ENCODE measurements around the gene HIPK4. TPM values are rescaled to one million over a fixed set of nuclear protein-coding genes. Genes with fewer than 3 reads are reported as not detected.

Gene HIPK4
- total RNA-seq, 4 donors from 2014 or later, result 0.39 to 0.60 TPM; not detected in 2

DNA sequence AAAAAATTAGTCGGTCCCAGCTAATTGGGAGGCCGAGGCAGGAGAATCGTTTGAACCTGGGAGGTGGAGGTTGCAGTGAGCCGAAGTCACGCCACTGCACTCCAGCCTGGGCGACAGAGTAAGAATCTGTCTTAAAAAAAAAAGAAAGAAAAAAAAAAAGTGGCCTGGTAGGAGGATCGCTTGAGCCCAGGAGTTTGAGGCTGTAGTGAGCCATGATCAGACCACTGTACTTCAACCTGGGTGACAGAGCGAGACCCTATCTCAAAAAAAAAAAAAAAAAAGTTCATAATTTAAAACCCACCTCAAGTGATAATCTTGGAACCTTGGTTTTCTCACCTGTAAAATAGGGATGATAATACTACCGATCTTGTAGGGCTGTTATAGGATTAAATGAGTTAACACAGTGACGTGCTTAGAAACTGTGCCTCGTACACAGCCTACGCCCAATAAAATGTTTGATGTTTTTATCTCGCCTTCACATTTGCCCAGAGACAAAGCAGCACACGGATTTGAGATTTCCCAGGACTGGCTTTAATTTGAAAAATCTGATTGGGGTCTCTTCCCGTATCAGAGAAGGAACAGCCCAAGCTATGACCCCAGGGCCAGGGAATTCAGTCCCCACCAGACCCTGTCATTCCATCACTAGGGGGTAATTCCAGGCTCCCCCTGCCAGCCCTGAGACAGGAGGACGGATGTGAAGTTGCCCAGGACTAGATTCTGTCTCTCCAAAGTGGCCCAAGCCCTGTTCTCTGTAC is 32.2 kb upstream of the HIPK4 start:
- Histone ChIP-seq H3K36me3 (peaks cover 0 to 13% (median 7%) of the 10 kb centered on the region in 3 donors), H3K4me1 (peaks cover 0 to 59% (median 33%) of the 10 kb centered on the region in 4 donors), H3K27ac (peak overlapping the region; percentile 95 to 100 (median 98)), H3K9me3 (no peaks in the 10 kb centered on the region), H3K4me3 (peak overlapping the region; percentile 35 to 81 (median 69)), H3K27me3 (no peaks in the 10 kb centered on the region)
- WGBS, 2 donors, result 62 to 73% methylated on average over 16 of the region's 16 CpGs
- TF ChIP-seq, protein P1, sequence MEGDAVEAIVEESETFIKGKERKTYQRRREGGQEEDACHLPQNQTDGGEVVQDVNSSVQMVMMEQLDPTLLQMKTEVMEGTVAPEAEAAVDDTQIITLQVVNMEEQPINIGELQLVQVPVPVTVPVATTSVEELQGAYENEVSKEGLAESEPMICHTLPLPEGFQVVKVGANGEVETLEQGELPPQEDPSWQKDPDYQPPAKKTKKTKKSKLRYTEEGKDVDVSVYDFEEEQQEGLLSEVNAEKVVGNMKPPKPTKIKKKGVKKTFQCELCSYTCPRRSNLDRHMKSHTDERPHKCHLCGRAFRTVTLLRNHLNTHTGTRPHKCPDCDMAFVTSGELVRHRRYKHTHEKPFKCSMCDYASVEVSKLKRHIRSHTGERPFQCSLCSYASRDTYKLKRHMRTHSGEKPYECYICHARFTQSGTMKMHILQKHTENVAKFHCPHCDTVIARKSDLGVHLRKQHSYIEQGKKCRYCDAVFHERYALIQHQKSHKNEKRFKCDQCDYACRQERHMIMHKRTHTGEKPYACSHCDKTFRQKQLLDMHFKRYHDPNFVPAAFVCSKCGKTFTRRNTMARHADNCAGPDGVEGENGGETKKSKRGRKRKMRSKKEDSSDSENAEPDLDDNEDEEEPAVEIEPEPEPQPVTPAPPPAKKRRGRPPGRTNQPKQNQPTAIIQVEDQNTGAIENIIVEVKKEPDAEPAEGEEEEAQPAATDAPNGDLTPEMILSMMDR (IDR thresholded peaks at IDR 0.05), result no peak
- no peak for TF ChIP-seq POLR2A (IDR thresholded peaks at IDR 0.05)
- peak in 1 of 2 donors; percentile 9 for TF ChIP-seq EP300 (IDR thresholded peaks at IDR 0.05)
- DNase-seq (ENCODE audit: low spot score in 2 of 2), result no peak

GRCh38 chr19:40420766-40421765 is 31.1 kb upstream of the HIPK4 start:
- Histone ChIP-seq H3K36me3 (peaks cover 0 to 13% (median 7%) of the 10 kb centered on the region in 3 donors), H3K4me1 (peaks cover 0 to 57% (median 27%) of the 10 kb centered on the region in 4 donors), H3K9me3 (no peaks in the 10 kb centered on the region)

DNA sequence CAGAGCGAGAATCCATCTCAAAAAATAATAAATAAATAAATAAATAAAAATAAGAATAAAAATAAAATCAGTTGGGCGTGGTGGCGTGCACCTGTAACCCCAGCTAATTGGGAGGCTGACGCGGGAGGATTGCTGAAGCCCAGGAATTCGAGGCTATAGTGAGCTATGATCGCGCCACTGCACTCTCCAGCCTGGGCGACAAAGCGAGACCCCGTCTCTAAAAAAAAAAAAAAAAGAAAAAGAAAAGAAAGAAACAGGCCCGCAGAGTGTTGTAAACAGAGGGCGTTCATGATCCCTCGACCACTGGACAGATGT is 30.4 kb upstream of the HIPK4 start:
- H3K27ac ChIP-seq, result peak overlapping the region; percentile 95 to 100 (median 98)
- peaks cover 0 to 13% (median 7%) of the 10 kb centered on the region in 3 donors for H3K36me3 ChIP-seq
- peak overlapping the region; percentile 35 to 81 (median 69) for H3K4me3 ChIP-seq
- H3K27me3 ChIP-seq, result no peaks in the 10 kb centered on the region
- WGBS, 2 donors, result 56 to 57% methylated on average over 14 of the region's 14 CpGs
- no peak for TF ChIP-seq POLR2A (IDR thresholded peaks at IDR 0.05)
- TF ChIP-seq, protein P1 (IDR thresholded peaks at IDR 0.05), result no peak
- no peak for TF ChIP-seq EP300 (IDR thresholded peaks at IDR 0.05)
- no peaks in the 10 kb centered on the region for H3K9me3 ChIP-seq
- H3K4me1 ChIP-seq, result peaks cover 0 to 57% (median 27%) of the 10 kb centered on the region in 4 donors
- DNase-seq (ENCODE audit: low spot score in 2 of 2), result no peak

More at GRCh38 chr19:40420766-40421765, 31.1 kb upstream of the HIPK4 start:
- WGBS, 2 donors, result 2 to 4% methylated on average over 38 to 56 of the region's 56 CpGs
- Histone ChIP-seq H3K4me3 (peak overlapping the region; percentile 35 to 81 (median 69)), H3K27me3 (no peaks in the 10 kb centered on the region), H3K27ac (peak overlapping the region; percentile 95 to 100 (median 98))
- peak; percentile 89 to 97 for TF ChIP-seq POLR2A (IDR thresholded peaks at IDR 0.05)
- TF ChIP-seq EP300 (IDR thresholded peaks at IDR 0.05), result peak; percentile 93 to 99
- TF ChIP-seq, protein P1 (IDR thresholded peaks at IDR 0.05), result peak; percentile 95 to 98 (median 96)
- DNase-seq (ENCODE audit: low spot score in 2 of 2), result peak; percentile 87 to 89

DNA sequence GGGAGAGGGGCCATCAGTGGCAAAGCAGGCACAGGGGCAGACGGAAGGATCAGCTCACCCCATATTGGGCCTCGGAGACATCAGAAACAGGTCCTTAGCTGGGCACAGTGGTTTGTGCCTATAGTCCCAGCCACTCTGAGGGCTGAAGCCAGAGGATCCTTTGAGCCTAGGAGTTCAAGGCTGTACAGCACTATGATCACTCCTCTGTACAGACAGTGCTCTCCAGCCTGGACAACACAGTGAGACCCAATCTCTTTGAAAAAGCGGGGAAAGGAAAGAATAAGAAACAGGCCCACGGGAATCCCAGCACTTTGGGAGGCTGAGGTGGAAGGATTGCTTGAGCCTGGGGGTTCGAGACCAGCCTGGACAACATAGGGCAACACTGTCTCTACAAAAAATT is 29.8 kb upstream of the HIPK4 start:
- no peaks in the 10 kb centered on the region for H3K27me3 ChIP-seq
- H3K4me3 ChIP-seq, result no peak overlapping the region
- TF ChIP-seq, protein P1 (IDR thresholded peaks at IDR 0.05), result no peak
- TF ChIP-seq POLR2A (IDR thresholded peaks at IDR 0.05), result no peak
- no peak for TF ChIP-seq EP300 (IDR thresholded peaks at IDR 0.05)
- H3K9me3 ChIP-seq, result no peaks in the 10 kb centered on the region
- H3K27ac ChIP-seq, result peak overlapping the region in 2 of 4 donors; percentile 95 to 100
- peaks cover 0 to 62% (median 27%) of the 10 kb centered on the region in 4 donors for H3K4me1 ChIP-seq
- 91 to 94% methylated on average over 5 of the region's 5 CpGs for whole genome bisulfite sequencing, 2 donors
- DNase-seq (ENCODE audit: low spot score in 2 of 2), result no peak
- peaks cover 0 to 13% (median 7%) of the 10 kb centered on the region in 3 donors for H3K36me3 ChIP-seq
